Measurements from ENCODE around the gene WWC1.
A peak's percentile ranks its signal among the peaks of the same experiment; 100 is the strongest.

Gene WWC1

GRCh38 chr5:168291342-168291963, at the start of gene WWC1:
WWC1 (plus strand) TSS chr5:168291645; CDS start chr5:168292153, 508 bp downstream.
- DNase-seq = peak; percentile 55

GRCh38 chr5:168244838-168245559, 46.4 kb upstream of the WWC1 start:
- no peak for DNase-seq

- DNase-seq = no peak
Measured at GRCh38 chr5:168249923-168250322, 41.5 kb upstream of the WWC1 start.

- DNase-seq = no peak
Measured at GRCh38 chr5:168251259-168251658, 40.2 kb upstream of the WWC1 start.

- no peak for DNase-seq
Measured at GRCh38 chr5:168254013-168254693, 37.3 kb upstream of the WWC1 start.

GRCh38 chr5:168260353-168261226, 30.9 kb upstream of the WWC1 start:
- DNase-seq = no peak

GRCh38 chr5:168261227-168261571, 30.2 kb upstream of the WWC1 start:
- DNase-seq = no peak

GRCh38 chr5:168262042-168262743, 29.3 kb upstream of the WWC1 start:
- no peak for DNase-seq

GRCh38 chr5:168263121-168263520, 28.3 kb upstream of the WWC1 start:
- no peak for DNase-seq

- DNase-seq = no peak
Measured at GRCh38 chr5:168266016-168266415, 25.4 kb upstream of the WWC1 start.

- DNase-seq = peak; percentile 83
Measured at GRCh38 chr5:168268949-168269936, 22.2 kb upstream of the WWC1 start.

- DNase-seq = no peak
Measured at GRCh38 chr5:168269937-168270330, 21.5 kb upstream of the WWC1 start.

GRCh38 chr5:168270476-168270875, 21.0 kb upstream of the WWC1 start:
- no peak for DNase-seq

- no peak for DNase-seq
Measured at GRCh38 chr5:168273056-168273980, 18.1 kb upstream of the WWC1 start.

GRCh38 chr5:168274406-168274805, 17.0 kb upstream of the WWC1 start:
- DNase-seq = no peak

GRCh38 chr5:168275940-168276339, 15.5 kb upstream of the WWC1 start:
- no peak for DNase-seq

GRCh38 chr5:168282120-168282519, 9.3 kb upstream of the WWC1 start:
- no peak for DNase-seq

GRCh38 chr5:168284809-168285208, 6.6 kb upstream of the WWC1 start:
- DNase-seq = no peak

GRCh38 chr5:168285696-168286095, 5.7 kb upstream of the WWC1 start:
- no peak for DNase-seq

- no peak for DNase-seq
Measured at GRCh38 chr5:168286386-168286785, 5.1 kb upstream of the WWC1 start.
